ENCODE data around the gene TAF5. TPM values are rescaled to one million over a fixed set of nuclear protein-coding genes. Genes with fewer than 3 reads are reported as not detected.

The TAF5 gene
- total RNA-seq, 2 donors from 2014 or later: 5.7 to 7.4 TPM

DNA sequence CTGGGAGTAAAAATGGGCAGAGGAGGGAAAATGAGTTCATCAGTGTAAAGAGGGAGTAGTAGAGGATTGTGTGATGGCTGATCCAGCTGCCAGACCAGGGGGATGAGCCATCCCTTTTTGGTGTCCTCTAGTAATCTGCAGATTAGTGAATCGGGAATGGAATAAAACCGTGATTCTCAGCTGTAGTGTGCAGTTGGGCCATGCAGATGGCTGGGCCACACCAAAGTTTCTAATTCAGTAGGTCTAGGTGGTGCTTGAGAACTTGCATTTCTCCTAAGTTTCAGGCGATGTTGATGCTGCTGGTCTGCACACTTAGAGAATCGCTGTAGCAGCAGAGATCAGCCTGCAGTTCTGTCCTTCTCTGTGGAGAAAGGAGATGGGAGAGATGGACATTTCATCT, 51.3 kb downstream of the TAF5 start:
- H3K36me3 Mint-ChIP-seq (ENCODE audit: low read depth): peaks cover 26% of the 10 kb centered on the region
- no peak overlapping the region for H3K4me3 Mint-ChIP-seq
- H3K27me3 Mint-ChIP-seq: no peaks in the 10 kb centered on the region
- H3K9me3 ChIP-seq (ENCODE audit: control insufficient read depth, low read length, poor library complexity, severe bottlenecking): no peaks in the 10 kb centered on the region
- no peak overlapping the region for H3K27ac Mint-ChIP-seq
- peaks cover 12% of the 10 kb centered on the region for H3K4me1 Mint-ChIP-seq
- DNase-seq (no peak), ATAC-seq (no peak)

DNA sequence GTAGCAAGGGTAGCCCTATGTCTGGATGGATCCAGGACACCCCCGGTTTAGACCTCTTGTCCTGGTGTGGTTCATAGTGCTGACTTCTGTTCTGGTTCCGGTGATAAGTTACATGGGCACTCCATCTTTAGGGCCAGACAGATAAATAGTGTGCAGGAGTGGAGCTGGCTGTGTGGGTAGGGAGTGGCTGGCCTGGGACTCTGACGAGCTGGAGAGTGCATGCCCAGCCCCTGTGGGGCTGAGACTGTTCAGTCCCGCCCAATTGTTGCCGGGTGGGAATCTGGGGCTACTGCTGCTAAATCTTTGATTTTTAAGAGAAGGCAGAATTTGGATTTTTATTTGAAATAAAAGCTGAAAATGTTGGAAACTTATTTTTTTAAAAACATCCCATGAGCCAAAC, 56.0 kb downstream of the TAF5 start:
- H3K4me3 Mint-ChIP-seq: no peak overlapping the region
- DNase-seq (no peak), ATAC-seq (no peak)
- H3K27me3 Mint-ChIP-seq: no peaks in the 10 kb centered on the region
- no peaks in the 10 kb centered on the region for H3K9me3 ChIP-seq (ENCODE audit: control insufficient read depth, low read length, poor library complexity, severe bottlenecking)
- peaks cover 12% of the 10 kb centered on the region for H3K4me1 Mint-ChIP-seq
- H3K27ac Mint-ChIP-seq: no peak overlapping the region
- peaks cover 15% of the 10 kb centered on the region for H3K36me3 Mint-ChIP-seq (ENCODE audit: low read depth)

DNA sequence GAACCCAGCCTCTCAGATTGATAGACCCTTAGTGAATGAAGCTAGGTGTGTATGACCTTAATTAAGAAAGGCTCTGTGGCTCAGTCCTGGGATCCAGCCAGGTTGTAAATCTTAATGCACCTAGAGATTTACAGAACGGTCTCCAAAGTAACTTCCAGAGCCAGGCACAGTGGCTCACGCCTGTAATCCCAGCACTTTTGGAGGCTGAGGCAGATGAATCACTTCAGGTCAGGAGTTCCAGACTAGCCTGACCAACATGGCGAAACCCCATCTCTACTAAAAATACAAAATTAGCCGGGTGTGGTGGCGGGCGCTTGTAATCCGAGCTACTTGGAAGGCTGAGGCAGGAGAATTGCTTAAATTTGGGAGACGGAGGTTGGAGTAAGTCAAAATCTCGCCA, 60.1 kb downstream of the TAF5 start:
- Mint-ChIP-seq H3K4me3 (no peak overlapping the region), H3K4me1 (peaks cover 29% of the 10 kb centered on the region), H3K27me3 (no peaks in the 10 kb centered on the region), H3K36me3 (ENCODE audit: low read depth) (peaks cover 17% of the 10 kb centered on the region), H3K27ac (peak overlapping the region; percentile 32)
- DNase-seq: no peak
- no peaks in the 10 kb centered on the region for H3K9me3 ChIP-seq (ENCODE audit: control insufficient read depth, low read length, poor library complexity, severe bottlenecking)
- ATAC-seq: no peak

DNA sequence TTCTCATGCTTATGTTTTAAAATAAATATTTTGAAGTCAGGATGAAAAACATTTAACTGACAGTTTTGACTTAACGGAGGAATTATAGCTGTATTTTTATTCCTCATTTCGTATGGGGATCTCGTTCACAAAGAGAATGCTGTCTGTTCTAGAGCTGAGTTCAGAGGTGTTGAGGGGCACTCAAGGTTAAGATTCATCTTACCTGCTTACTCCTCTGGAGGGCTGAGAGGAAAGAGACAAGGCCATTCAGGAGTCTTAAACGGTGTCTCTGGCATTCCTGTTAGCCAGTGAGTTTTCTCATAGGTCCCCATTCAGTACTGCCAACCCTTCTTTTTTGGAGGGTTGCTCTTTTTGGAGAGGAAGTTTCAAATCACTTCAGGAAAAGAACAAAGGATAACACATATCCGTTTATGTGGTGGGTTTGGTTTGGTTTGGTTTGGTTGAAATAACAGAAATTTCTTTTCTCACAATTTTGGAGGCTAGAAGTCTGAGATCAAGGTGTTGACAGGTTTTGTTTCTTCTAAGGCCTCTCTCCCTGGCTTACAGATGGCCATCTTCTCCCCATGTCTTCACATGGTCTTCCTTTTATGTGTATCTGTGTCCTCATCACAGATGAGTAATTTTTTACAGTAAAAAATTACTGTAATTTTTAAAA, 61.3 kb downstream of the TAF5 start:
- no peaks in the 10 kb centered on the region for H3K27me3 Mint-ChIP-seq
- peaks cover 29% of the 10 kb centered on the region for H3K4me1 Mint-ChIP-seq
- DNase-seq (no peak), ATAC-seq (peak; percentile 52)
- H3K9me3 ChIP-seq (ENCODE audit: control insufficient read depth, low read length, poor library complexity, severe bottlenecking): no peaks in the 10 kb centered on the region
- peaks cover 12% of the 10 kb centered on the region for H3K36me3 Mint-ChIP-seq (ENCODE audit: low read depth)
- H3K4me3 Mint-ChIP-seq: peak overlapping the region; percentile 81
- H3K27ac Mint-ChIP-seq: peak overlapping the region; percentile 49

DNA sequence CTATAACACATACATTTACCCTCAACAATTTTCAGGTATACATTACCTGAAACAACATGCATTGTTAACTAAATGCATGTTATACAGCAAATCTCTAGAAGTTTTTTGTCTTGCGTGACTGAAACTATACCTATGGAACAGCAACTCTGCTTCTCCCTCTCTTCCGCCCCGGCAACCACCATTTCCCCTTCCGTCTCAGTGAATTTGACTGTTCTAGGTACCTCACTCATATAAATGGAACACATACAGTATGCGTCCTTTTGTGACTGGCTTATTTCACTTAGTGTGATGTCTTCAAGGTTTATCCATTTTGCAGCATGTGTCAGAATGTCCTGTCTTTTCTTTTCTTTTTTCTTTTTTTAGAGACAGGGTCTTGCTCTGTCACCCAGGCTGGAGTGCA, 61.9 kb downstream of the TAF5 start:
- peak overlapping the region; percentile 81 for H3K4me3 Mint-ChIP-seq
- peaks cover 10% of the 10 kb centered on the region for H3K36me3 Mint-ChIP-seq (ENCODE audit: low read depth)
- peaks cover 29% of the 10 kb centered on the region for H3K4me1 Mint-ChIP-seq
- ATAC-seq (peak; percentile 79), DNase-seq (no peak)
- H3K27ac Mint-ChIP-seq: peak overlapping the region; percentile 49
- no peaks in the 10 kb centered on the region for H3K27me3 Mint-ChIP-seq
- no peaks in the 10 kb centered on the region for H3K9me3 ChIP-seq (ENCODE audit: control insufficient read depth, low read length, poor library complexity, severe bottlenecking)

DNA sequence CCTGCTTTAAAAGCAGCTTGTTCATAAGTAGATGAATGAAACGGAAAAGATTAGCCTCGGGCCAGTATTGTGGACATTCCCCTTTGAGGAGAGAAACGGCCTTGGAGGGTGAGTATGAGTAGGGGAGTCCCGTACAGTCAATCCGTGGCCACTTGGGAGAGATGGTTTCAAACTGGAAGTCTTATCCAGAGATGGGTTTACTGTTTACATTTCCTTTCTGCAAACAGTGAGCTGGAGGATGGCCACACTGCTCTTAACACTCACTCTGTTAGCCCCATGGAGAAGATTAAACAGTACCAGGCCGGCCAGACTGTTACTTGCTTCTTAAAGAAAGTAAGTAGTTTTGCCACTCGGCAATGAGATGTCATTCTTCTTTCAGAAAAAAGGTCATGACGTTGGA, 64.1 kb downstream of the TAF5 start:
- ATAC-seq: no peak
- H3K27me3 Mint-ChIP-seq: no peaks in the 10 kb centered on the region
- H3K4me3 Mint-ChIP-seq: no peak overlapping the region
- peaks cover 4% of the 10 kb centered on the region for H3K36me3 Mint-ChIP-seq (ENCODE audit: low read depth)
- no peak for DNase-seq
- H3K9me3 ChIP-seq (ENCODE audit: control insufficient read depth, low read length, poor library complexity, severe bottlenecking): no peaks in the 10 kb centered on the region
- H3K4me1 Mint-ChIP-seq: peaks cover 30% of the 10 kb centered on the region
- H3K27ac Mint-ChIP-seq: peak overlapping the region; percentile 61

DNA sequence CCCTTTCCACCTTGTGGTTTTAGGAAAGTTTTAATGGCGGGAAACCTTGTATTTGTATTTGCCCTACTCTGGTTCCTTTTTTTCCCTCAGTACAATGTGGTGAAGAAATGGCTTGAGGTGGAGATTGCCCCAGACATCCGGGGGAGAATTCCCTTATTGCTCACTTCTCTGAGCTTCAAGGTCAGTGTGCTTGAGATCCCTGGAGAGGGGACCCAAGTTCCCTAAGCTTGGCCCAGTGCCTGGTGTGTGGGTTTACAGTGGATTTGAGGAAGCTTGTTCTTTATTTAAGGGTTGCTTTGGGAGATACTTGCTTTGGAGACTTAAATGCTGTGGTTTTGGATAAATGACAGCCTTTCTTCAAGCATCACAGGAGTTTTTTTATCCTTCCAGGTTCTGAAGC, 66.1 kb downstream of the TAF5 start:
- Mint-ChIP-seq H3K36me3 (ENCODE audit: low read depth) (peaks cover 10% of the 10 kb centered on the region), H3K4me3 (no peak overlapping the region), H3K27ac (peak overlapping the region; percentile 43), H3K4me1 (peaks cover 22% of the 10 kb centered on the region), H3K27me3 (no peaks in the 10 kb centered on the region)
- no peak for DNase-seq
- no peaks in the 10 kb centered on the region for H3K9me3 ChIP-seq (ENCODE audit: control insufficient read depth, low read length, poor library complexity, severe bottlenecking)
- ATAC-seq: no peak

Other genes starting within 250 kb of the TAF5 start
- 10 to 100 TPM; 49.1 to 58.0 TPM for gene NT5C2, start 174.7 kb upstream of the TAF5 start, total RNA-seq
- gene RPEL1, start 122.1 kb upstream of the TAF5 start, total RNA-seq: not detected
- not detected for gene INA, start 90.8 kb upstream of the TAF5 start, total RNA-seq
- gene PCGF6, start 16.8 kb upstream of the TAF5 start, total RNA-seq: 1 to 10 TPM; 4.6 to 4.7 TPM
- gene ATP5MK, start 28.5 kb downstream of the TAF5 start, total RNA-seq: 100 to 1,000 TPM; 135 to 136 TPM
- 10 to 100 TPM; 18.7 to 29.7 TPM for gene PDCD11, start 28.6 kb downstream of the TAF5 start, total RNA-seq
- gene CALHM2, start 84.4 kb downstream of the TAF5 start, total RNA-seq: 10 to 100 TPM; 15.5 to 23.6 TPM
- not detected for gene CALHM1, start 90.9 kb downstream of the TAF5 start, total RNA-seq
- gene CALHM3, start 111.3 kb downstream of the TAF5 start, total RNA-seq: not detected
- 1 to 10 TPM in 1 of 2 donors, under 1 TPM in 1; 0.50 to 1.1 TPM for gene NEURL1, start 125.7 kb downstream of the TAF5 start, total RNA-seq